ENCODE measurements around the gene EFCAB14.

DNA sequence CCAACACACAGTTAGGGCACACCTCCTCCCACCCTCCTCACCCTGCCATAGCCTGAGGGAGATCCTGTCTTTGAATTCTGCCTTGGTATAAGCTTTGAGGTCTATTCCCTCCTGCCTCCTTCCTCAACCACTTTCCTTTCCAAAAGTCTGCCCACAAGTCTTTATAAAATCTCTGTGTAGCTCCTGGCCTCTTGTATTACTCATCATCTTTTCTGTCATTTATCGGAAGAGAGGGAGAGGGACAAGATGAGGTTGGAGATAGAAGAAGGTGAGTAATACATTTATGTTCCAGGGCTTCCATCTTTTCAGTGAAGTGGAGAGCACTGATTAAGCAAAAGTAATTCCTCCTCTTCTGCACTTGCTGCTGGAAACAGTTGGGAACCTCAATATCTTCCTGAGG is 30.5 kb upstream of the EFCAB14 start:
- no peak for TF ChIP-seq HNRNPL (IDR thresholded peaks at IDR 0.05; ENCODE audit: low read depth, low read length)
- TF ChIP-seq POLR2A (conservative IDR thresholded peaks at IDR 0.05), result no peak
- no peak for TF ChIP-seq HOXB6 (CRISPR knock-in tag; IDR thresholded peaks at IDR 0.05; ENCODE audit: borderline replicate concordance)
- TF ChIP-seq RFX5 (IDR thresholded peaks at IDR 0.05; ENCODE audit: low read depth, low read length), result no peak
- no peak for TF ChIP-seq E2F3 (CRISPR knock-in tag; IDR thresholded peaks at IDR 0.05)
- TF ChIP-seq, protein P1, sequence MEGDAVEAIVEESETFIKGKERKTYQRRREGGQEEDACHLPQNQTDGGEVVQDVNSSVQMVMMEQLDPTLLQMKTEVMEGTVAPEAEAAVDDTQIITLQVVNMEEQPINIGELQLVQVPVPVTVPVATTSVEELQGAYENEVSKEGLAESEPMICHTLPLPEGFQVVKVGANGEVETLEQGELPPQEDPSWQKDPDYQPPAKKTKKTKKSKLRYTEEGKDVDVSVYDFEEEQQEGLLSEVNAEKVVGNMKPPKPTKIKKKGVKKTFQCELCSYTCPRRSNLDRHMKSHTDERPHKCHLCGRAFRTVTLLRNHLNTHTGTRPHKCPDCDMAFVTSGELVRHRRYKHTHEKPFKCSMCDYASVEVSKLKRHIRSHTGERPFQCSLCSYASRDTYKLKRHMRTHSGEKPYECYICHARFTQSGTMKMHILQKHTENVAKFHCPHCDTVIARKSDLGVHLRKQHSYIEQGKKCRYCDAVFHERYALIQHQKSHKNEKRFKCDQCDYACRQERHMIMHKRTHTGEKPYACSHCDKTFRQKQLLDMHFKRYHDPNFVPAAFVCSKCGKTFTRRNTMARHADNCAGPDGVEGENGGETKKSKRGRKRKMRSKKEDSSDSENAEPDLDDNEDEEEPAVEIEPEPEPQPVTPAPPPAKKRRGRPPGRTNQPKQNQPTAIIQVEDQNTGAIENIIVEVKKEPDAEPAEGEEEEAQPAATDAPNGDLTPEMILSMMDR (IDR thresholded peaks at IDR 0.05 in 2 of 3, conservative IDR thresholded peaks at IDR 0.05 in 1 of 3; ENCODE audit: insufficient read depth in 2 of 3, low read depth in 1 of 3, low read length in 3 of 3), result no peak
- TF ChIP-seq RBBP5 (IDR thresholded peaks at IDR 0.05; ENCODE audit: borderline replicate concordance, insufficient read depth, low read length, poor library complexity, severe bottlenecking), result no peak

Data from K562 (cell line).